Measurements from ENCODE around the gene C19orf53.

C19orf53 gene

GRCh38 chr19:13796301-13797057, 22.2 kb downstream of the C19orf53 start:
- no peak for DNase-seq

DNA sequence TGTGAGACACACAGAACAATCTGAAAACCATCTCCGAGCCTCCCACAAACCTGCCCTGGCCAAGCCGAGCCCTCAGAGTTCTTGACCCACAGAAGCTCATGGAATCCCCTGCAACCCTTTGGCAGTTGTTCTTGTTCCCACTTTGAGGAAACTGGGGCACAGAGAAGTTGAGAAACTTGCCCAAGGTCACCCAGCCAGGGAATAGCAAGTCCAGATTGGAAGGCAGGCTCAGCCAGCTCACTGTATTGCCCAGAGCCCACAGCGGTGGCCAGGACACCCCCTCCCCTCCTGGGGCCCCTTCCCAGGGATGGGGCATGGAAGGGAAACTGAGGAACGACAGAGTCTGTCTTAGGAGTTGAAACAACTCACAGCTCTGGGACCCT, 22.8 kb downstream of the C19orf53 start:
- no peak for DNase-seq

DNA sequence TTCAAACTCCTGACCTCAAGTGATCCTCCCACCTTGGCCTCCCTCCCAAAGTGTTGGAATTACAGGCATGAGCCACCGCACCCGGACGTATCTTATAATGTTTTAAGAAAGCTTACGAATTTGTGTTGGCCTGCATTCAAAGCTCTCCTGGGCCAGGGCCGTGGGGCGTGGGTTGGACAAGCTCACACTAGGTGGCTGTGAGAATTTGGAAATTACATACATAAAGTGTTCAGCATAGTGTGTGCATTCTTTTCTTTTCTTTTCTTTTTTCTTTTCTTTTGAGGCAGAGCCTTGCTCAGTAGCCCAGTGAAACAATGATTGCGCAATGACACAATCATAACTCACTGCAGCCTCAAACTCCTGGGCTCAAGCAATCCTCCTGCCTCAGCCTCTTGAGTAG, 23.6 kb downstream of the C19orf53 start:
- DNase-seq = no peak

DNA sequence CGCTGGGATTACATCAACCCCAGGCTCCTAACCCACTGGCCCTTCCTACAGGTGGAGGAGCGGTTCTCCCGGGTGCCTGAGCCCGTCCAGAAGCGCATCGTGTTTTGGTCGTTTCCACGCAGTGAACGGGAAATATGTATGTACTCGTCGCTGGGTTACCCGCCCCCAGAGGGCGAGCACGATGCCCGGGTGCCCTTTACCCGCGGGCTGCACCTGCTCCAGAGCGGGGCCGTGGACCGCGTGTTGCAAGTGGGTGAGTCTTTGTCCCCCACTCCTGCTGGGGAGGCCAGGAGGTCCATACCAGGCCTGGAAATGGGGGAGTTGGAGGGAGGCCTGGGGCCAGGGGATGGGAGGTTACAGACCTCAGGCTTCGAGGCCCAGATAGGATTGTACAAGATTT, 25.4 kb downstream of the C19orf53 start:
- no peak for DNase-seq

GRCh38 chr19:13803038-13803437, 28.8 kb downstream of the C19orf53 start:
- no peak for DNase-seq

DNA sequence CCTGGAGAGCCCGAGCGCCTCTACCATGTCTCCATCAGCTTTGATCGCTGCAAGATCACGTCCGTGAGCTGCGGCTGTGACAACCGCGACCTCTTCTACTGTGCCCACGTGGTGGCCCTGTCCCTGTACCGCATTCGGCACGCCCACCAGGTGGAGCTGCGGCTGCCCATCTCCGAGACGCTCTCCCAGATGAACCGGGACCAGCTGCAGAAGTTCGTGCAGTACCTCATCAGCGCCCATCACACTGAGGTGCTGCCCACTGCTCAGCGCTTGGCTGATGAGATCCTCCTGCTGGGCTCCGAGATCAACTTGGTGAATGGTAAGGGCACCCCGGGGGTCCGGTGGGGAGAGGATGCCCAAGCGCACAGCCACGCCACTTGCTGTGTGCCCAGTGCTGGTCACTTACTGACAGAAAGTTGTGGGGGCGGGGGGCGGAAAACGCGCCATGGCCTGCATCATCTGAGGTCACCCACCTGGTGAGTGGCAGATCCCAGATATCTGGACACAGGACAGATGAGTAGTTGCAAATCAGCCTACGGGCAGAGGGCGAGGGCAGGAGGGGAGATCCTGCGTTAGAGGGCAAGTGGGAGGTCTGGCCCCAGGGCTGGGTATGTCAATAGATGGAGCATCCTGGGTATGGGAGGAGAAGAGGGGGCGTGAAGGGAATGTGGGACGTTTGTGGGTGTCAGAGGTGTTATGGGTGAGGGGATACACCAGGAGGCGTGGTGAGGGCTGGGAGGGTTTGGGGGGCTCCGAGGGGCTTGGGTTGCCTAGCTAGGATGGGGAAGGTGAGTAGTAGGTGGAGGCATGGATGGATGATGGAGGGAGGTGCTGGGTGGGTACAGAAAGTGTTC, 30.8 kb downstream of the C19orf53 start:
- DNase-seq = no peak

DNA sequence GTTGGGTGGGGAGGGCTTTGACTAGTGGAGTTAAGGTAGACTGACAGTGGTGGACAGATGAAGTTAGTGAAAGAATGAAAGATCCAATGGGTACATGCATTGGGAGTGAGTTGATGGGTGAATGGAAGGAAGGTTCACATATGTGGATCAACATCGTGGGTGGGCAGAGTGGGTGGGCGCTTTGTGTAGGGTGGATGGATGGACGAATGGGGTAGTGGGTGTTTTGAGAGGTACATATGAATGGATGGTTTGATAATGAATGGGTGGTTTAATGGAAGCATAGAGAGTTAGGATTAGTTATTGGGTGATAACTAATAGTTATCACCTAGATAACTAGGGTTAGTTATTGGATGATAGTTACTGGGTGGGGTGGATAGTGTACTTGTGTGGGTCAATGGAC, 32.5 kb downstream of the C19orf53 start:
- no peak for DNase-seq

- no peak for DNase-seq
Observed at GRCh38 chr19:13807421-13808021, 33.3 kb downstream of the C19orf53 start.

DNA sequence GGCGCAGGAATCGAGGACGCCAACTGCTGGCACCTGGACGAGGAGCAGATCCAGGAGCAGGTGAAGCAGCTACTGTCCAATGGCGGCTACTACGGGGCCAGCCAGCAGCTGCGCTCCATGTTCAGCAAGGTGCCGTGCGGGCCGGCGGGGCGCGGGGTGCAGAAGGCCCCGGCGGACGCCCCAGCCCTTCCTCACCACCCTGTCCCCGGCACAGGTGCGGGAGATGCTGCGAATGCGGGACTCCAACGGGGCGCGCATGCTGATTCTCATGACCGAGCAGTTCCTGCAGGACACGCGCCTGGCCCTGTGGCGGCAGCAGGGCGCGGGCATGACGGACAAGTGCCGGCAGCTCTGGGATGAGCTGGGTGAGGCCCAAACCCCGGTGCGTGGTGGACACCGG, 34.6 kb downstream of the C19orf53 start:
- no peak for DNase-seq

- no peak for DNase-seq
Observed at GRCh38 chr19:13812544-13812943, 38.3 kb downstream of the C19orf53 start.

DNA sequence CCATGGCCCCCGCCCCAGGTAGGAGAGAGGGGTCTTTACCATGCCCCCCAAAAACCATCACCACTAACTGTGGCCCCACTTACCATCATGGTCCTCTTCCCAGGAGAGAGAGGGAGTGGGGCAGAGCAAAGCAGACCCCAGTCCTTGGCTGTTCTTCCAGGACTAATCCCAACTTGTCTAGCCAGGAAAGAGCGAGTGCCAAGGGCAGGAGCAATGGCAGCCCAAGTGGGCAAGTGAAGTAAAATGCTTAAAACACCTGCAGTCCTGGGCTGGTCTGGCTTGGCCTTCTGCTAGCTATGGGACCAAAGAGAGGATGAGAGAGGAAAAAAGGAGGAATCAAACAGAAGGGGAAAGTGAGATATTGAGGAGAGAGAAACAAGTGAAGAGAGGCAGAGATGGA, 38.9 kb downstream of the C19orf53 start:
- DNase-seq = no peak

- DNase-seq = no peak
Observed at GRCh38 chr19:13814550-13814949, 40.3 kb downstream of the C19orf53 start.

DNA sequence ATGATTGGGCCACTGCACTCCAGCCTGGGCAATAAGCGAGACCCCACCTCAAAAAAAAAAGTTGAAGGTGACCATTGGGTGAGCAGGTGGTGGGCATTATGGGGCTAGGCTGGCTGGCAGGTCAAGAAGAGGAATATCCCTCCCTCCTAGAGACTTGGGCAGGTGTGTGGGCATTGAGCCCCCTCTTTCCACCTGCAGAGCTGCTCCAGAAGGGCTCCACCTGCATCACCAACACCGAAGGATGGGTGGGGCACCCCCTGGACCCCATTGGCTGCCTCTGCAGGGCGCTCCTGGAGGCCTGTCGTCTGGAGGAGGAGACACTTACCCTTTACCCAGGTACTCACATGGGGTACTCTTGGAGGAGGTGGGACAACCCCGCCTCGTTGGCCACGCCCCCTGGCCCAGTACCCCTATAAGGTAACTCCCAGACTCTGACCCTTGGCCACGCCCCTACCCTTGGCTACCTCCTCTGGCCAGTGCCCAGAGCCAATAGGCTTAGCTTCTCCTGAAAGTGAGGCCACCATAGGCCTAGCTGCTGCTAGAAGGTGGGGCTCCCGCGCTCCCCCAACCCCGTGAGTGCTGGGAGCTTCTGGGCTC, 42.9 kb downstream of the C19orf53 start:
- no peak for DNase-seq

DNA sequence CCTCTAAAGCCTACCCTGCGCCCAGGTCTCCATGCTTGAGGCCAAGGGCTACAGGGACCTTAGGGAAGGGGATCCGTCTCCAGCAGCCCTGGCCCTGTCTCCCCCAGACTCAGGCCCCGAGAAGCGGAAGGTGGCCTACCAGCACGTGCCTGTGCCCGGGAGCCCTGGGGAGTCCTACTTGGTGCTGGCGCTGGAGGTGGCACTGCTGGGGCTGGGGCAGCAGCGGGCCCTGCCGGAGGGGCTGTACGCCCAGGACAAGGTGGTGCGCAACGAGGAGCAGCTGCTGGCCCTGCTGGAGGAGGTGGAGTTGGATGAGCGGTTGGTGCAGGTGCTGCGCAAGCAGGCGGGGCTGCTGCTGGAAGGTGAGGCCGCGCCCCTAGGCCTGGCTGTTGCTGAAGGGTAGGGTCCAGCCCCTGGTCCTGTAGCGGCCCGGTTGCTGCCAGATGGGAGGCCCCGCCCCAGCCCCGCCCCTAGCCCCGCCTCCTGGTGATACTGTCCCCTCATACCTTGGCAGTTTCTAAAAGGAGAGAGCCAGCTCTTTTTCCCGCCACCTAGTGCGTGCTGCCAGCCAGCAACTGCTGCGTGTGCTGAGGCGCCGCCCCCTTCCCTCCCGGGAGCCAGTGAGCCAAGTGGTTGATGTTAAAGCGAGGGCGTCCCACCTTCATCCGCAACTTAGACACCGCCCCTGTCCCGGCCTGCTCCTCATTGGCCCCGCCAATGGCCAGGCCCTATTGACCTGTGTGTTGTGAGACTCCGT, 43.5 kb downstream of the C19orf53 start:
- DNase-seq = peak; percentile 44

DNA sequence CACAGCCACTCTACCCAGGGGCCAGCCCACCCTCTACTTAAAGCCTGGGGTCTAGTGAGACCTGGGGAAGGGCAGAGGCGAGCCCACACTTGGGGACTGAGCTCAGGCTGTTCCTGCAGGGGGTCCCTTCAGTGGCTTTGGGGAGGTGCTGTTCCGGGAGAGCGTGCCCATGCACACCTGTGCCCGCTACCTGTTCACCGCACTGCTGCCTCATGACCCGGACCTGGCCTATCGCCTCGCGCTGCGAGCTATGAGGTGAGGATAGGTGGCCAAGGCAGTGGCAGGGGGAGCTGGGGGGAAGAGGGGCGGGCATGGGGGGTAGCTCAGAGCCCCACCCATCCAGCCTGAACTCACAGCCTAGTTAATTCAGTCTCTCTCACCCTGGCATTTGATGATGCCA, 45.0 kb downstream of the C19orf53 start:
- DNase-seq = no peak

- DNase-seq = no peak
Observed at GRCh38 chr19:13821292-13821691, 47.0 kb downstream of the C19orf53 start.

DNA sequence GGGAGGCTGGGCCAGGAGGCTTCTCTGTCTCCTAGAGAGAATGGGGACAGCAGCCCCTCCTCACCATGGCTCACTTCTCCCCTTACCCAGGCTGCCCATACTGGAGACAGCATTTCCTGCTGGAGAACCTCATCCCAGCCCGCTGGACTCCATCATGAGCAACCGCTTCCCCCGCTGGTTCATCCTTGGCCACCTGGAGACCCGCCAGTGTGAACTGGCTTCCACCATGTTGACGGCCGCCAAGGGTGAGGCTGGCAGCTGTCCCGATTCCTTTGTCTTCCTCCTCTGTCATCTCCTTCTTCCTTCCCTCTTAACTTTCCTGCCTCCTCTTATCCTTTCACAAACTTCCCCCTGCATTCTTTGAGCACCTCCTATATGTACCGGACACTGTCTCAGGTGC, 49.0 kb downstream of the C19orf53 start:
- DNase-seq = no peak

DNA sequence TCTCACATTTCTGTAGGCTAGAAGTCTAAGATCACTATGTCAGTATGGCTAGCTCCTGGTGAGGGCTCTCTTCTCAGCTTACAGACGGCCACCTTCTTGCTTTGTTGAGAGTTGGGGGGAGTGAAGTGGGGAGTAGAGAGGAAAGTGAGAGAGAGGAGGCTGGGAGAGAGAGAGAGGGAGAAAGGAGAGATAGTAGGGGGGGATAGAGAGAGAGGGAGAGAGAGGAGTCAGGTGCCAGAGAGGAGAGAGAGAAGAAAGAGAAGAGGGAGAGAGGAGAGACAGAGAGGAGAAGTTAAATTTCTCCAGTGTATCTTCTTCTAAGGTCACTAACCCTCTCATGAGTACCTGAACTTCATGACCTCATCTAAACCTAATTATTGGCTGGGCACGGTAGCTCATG, 49.6 kb downstream of the C19orf53 start:
- no peak for DNase-seq

DNA sequence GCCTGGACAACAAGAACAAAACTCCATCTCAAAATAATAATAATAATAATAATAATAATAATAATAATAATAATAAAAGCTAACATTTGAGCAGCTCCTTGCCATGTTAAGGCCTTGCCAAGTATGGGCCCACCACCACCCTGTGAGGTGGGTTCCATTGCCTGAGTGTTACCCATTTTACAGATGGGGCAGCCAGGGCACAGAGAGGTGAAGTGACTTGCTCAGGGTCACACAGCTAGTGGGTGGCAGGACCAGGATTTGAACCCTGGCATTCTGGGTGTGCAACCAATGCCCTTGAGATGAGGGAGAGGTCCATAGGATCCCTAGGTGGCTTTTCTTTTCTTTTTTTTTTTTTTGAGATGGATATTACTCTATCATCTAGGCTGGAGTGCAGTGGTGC, 50.4 kb downstream of the C19orf53 start:
- no peak for DNase-seq

DNA sequence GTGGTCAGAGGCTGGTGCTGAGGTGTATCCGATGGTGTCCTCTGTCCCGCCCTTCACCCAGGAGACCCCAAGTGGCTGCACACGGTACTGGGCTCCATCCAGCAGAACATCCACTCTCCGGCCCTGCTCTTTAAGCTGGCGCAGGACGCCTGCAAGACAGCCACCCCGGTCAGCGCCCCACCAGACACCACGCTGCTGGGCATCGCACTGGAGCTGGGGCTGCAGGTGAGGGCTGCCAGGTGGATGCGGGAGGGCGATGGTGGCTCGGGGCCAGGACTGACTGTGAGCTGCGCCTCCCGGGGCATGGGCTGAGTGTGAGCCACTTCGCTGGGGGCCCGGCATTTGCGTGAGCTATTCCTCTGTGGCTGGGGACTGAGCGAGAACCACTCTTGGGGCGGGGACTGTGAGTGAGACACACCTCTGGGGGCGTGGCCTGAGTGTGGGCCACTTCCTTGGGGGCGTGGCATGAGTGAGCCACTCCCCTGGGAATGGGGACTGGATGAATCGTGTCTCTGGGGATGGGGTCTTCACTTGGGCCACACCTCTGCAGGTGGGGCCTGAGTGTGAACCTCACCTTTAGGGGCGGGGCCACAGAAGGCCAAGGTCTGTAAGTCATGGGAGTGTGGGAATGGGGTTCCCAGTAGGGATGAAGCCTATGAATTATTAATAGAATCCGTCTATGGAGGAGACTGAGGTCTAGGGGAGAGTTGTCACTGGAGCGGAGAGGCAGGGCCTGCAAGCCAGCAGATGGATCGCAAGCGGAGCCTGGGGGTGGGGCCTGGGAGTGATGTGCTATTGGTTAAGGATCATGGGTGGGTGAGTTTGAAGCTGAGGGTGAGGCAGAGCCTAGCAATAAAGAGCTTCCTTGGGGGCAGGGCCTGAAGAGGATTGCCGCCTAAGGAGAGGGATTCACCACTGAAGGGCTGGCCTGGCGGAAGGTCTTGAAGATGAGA, 51.5 kb downstream of the C19orf53 start:
- DNase-seq = peak; percentile 40

- no peak for DNase-seq
Observed at GRCh38 chr19:13826652-13827235, 52.5 kb downstream of the C19orf53 start.
